Activated naive CD8-positive, alpha-beta T cell treated with anti-CD3 and anti-CD28 coated beads, Interleukin-2, amount 50 U/mL, for 24 hours (primary cell): Measurements from ENCODE around the gene TMED1.
"Not testable (repeated sequence)": the region's sequence is repeated elsewhere in the genome, so short reads cannot be mapped to it uniquely, and the experiment has no call there.

ENCODE experiments used
- ATAC-seq: fragments of 150-1000 bp; cut with Tn5 transposase; one replicate; pipeline ENCODE4 v1.10.0; 2021
- DNase-seq: peaks from one replicate; pipeline ENCODE4 v3.0.0; 2021
- H3K27ac Mint-ChIP-seq: one replicate; pipeline ENCODE4 v1.8.0; 2021; ENCODE audit warnings: mild to moderate bottlenecking, mixed read lengths
- H3K27me3 Mint-ChIP-seq: one replicate; pipeline ENCODE4 v1.8.0; 2021; ENCODE audit warnings: mixed read lengths
- H3K36me3 Mint-ChIP-seq: one replicate; pipeline ENCODE4 v1.8.0; 2021; ENCODE audit warnings: low read depth, mixed read lengths
- H3K4me1 Mint-ChIP-seq: one replicate; pipeline ENCODE4 v1.8.0; 2021; ENCODE audit warnings: mixed read lengths
- H3K4me3 Mint-ChIP-seq: one replicate; pipeline ENCODE4 v1.8.0; 2021; ENCODE audit warnings: mild to moderate bottlenecking, moderate library complexity, mixed read lengths
- H3K9me3 Mint-ChIP-seq: one replicate; pipeline ENCODE4 v1.8.0; 2021; ENCODE audit warnings: mixed read lengths

The TMED1 gene

GRCh38 chr19:10835754-10836478 is at the start of gene TMED1:
Gene TMED1 (minus strand): TSS chr19:10836212. CDS start chr19:10836191, 21 bp downstream.
- peaks cover 17% of the 10 kb centered on the region for H3K4me1 Mint-ChIP-seq
- peak within 1 kb of the TSS; percentile 92 for H3K4me3 Mint-ChIP-seq
- H3K27me3 Mint-ChIP-seq: peaks cover 4% of the 10 kb centered on the region
- H3K9me3 Mint-ChIP-seq: peaks cover 12% of the 10 kb centered on the region
- peaks cover 13% of the 10 kb centered on the region for H3K36me3 Mint-ChIP-seq
- peak; percentile 98 for DNase-seq
- H3K27ac Mint-ChIP-seq: peak within 1 kb of the TSS; percentile 99
- peak; percentile 91 for ATAC-seq

- DNase-seq: no peak
- H3K27me3 Mint-ChIP-seq: no peaks in the 10 kb centered on the region
- ATAC-seq: no peak
- H3K4me1 Mint-ChIP-seq: peaks cover 6% of the 10 kb centered on the region
- H3K36me3 Mint-ChIP-seq: no peaks in the 10 kb centered on the region
- no peak overlapping the region for H3K4me3 Mint-ChIP-seq
- no peaks in the 10 kb centered on the region for H3K9me3 Mint-ChIP-seq
- no peak overlapping the region for H3K27ac Mint-ChIP-seq
Observed at GRCh38 chr19:10885201-10886169, 49.5 kb upstream of the TMED1 start.

- no peaks in the 10 kb centered on the region for H3K27me3 Mint-ChIP-seq
- no peaks in the 10 kb centered on the region for H3K9me3 Mint-ChIP-seq
- no peak overlapping the region for H3K27ac Mint-ChIP-seq
- peaks cover 12% of the 10 kb centered on the region for H3K4me1 Mint-ChIP-seq
- H3K4me3 Mint-ChIP-seq: no peak overlapping the region
- H3K36me3 Mint-ChIP-seq: peaks cover 1% of the 10 kb centered on the region
- no peak for ATAC-seq
- no peak for DNase-seq
Observed at GRCh38 chr19:10884274-10884673, 48.3 kb upstream of the TMED1 start.

GRCh38 chr19:10882108-10882457 is 46.1 kb upstream of the TMED1 start:
- no peaks in the 10 kb centered on the region for H3K9me3 Mint-ChIP-seq
- H3K27ac Mint-ChIP-seq: no peak overlapping the region
- H3K27me3 Mint-ChIP-seq: no peaks in the 10 kb centered on the region
- ATAC-seq (no peak), DNase-seq (no peak)
- H3K36me3 Mint-ChIP-seq: peaks cover 5% of the 10 kb centered on the region
- H3K4me1 Mint-ChIP-seq: peaks cover 26% of the 10 kb centered on the region
- H3K4me3 Mint-ChIP-seq: no peak overlapping the region

- no peaks in the 10 kb centered on the region for H3K27me3 Mint-ChIP-seq
- no peaks in the 10 kb centered on the region for H3K9me3 Mint-ChIP-seq
- DNase-seq (no peak), ATAC-seq (no peak)
- H3K36me3 Mint-ChIP-seq: peaks cover 5% of the 10 kb centered on the region
- H3K27ac Mint-ChIP-seq: no peak overlapping the region
- no peak overlapping the region for H3K4me3 Mint-ChIP-seq
- peaks cover 31% of the 10 kb centered on the region for H3K4me1 Mint-ChIP-seq
Observed at GRCh38 chr19:10881403-10882107, 45.5 kb upstream of the TMED1 start.

GRCh38 chr19:10878253-10878652 is 42.2 kb upstream of the TMED1 start:
- H3K27ac Mint-ChIP-seq: peak overlapping the region; percentile 79
- H3K36me3 Mint-ChIP-seq: peaks cover 9% of the 10 kb centered on the region
- DNase-seq (no peak), ATAC-seq (peak; percentile 16)
- H3K9me3 Mint-ChIP-seq: no peaks in the 10 kb centered on the region
- peaks cover 43% of the 10 kb centered on the region for H3K4me1 Mint-ChIP-seq
- H3K27me3 Mint-ChIP-seq: no peaks in the 10 kb centered on the region
- no peak overlapping the region for H3K4me3 Mint-ChIP-seq

GRCh38 chr19:10877608-10878007 is 41.6 kb upstream of the TMED1 start:
- H3K4me3 Mint-ChIP-seq, H3K9me3 Mint-ChIP-seq, H3K36me3 Mint-ChIP-seq, ATAC-seq, DNase-seq, H3K27me3 Mint-ChIP-seq: not testable (repeated sequence)
- Mint-ChIP-seq H3K27ac (peak overlapping the region; percentile 79), H3K4me1 (peaks cover 49% of the 10 kb centered on the region)

- ATAC-seq: peak; percentile 33
- Mint-ChIP-seq H3K27me3 (no peaks in the 10 kb centered on the region), H3K4me1 (peaks cover 52% of the 10 kb centered on the region)
Observed at GRCh38 chr19:10876459-10877240, 40.6 kb upstream of the TMED1 start.

GRCh38 chr19:10874024-10874423 is 38.0 kb upstream of the TMED1 start:
- Mint-ChIP-seq H3K36me3 (peaks cover 6% of the 10 kb centered on the region), H3K4me1 (peaks cover 49% of the 10 kb centered on the region), H3K4me3 (peak overlapping the region; percentile 34), H3K9me3 (no peaks in the 10 kb centered on the region), H3K27me3 (no peaks in the 10 kb centered on the region), H3K27ac (no peak overlapping the region)
- ATAC-seq (no peak), DNase-seq (no peak)

More at GRCh38 chr19:10876459-10877240, 40.6 kb upstream of the TMED1 start:
- Mint-ChIP-seq H3K36me3 (peaks cover 9% of the 10 kb centered on the region), H3K9me3 (no peaks in the 10 kb centered on the region), H3K27ac (peak overlapping the region; percentile 68), H3K4me3 (no peak overlapping the region)
- DNase-seq: no peak

- Mint-ChIP-seq H3K9me3 (no peaks in the 10 kb centered on the region), H3K27me3 (no peaks in the 10 kb centered on the region), H3K36me3 (peaks cover 4% of the 10 kb centered on the region), H3K4me1 (peaks cover 46% of the 10 kb centered on the region), H3K27ac (peak overlapping the region; percentile 79), H3K4me3 (peak overlapping the region; percentile 80)
- DNase-seq: no peak
- no peak for ATAC-seq
Observed at GRCh38 chr19:10872546-10873107, 36.6 kb upstream of the TMED1 start.

- H3K9me3 Mint-ChIP-seq: no peaks in the 10 kb centered on the region
- H3K36me3 Mint-ChIP-seq: peaks cover 4% of the 10 kb centered on the region
- H3K27me3 Mint-ChIP-seq: no peaks in the 10 kb centered on the region
- peak overlapping the region; percentile 80 for H3K4me3 Mint-ChIP-seq
- peak; percentile 4 for ATAC-seq
- H3K27ac Mint-ChIP-seq: peak overlapping the region; percentile 79
- peaks cover 46% of the 10 kb centered on the region for H3K4me1 Mint-ChIP-seq
- DNase-seq: peak; percentile 57
Observed at GRCh38 chr19:10871711-10872545, 35.9 kb upstream of the TMED1 start.

- no peaks in the 10 kb centered on the region for H3K9me3 Mint-ChIP-seq
- peaks cover 38% of the 10 kb centered on the region for H3K4me1 Mint-ChIP-seq
- H3K4me3 Mint-ChIP-seq: peak within 1 kb of the TSS; percentile 81
- ATAC-seq: peak; percentile 87
- H3K36me3 Mint-ChIP-seq: peaks cover 4% of the 10 kb centered on the region
- no peaks in the 10 kb centered on the region for H3K27me3 Mint-ChIP-seq
- peak within 1 kb of the TSS; percentile 91 for H3K27ac Mint-ChIP-seq
- peak; percentile 98 for DNase-seq
Observed at GRCh38 chr19:10870955-10871603, 35.1 kb upstream of the TMED1 start, which contains the start of gene CARM1. Gene CARM1 (plus strand): TSS chr19:10871553. CDS start chr19:10871703, 150 bp downstream.
